HG03095 (cell line): ENCODE results near the gene AOC1.

Experiments used
- ATAC-seq: cut with Tn5 transposase; IDR thresholded peaks from one replicate; pipeline ENCODE4 v1.9.1; 2021; ENCODE audit warnings: moderate library complexity; ENCODE audit not compliant: unreplicated experiment

Gene AOC1

DNA sequence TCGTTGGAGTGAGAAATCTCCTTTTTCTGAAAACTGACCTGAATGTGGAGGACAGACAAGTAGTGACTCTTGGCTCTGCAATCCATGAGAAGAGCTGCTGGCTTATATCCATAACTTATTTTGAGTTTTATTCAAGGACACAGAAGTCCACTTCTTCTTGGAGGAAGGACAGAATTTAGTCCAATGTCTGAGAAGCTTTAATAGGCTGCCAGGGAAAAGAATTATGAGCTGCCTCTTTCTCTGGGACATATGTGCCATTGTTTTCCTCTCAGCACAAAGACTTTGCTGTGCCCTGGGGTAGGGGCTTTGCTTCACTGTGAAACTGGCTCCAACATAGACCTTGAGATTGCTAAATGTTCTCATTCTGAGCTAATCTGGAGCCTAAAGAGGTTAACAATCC lies 20.5 kb upstream of the AOC1 start:
- ATAC-seq = no peak

DNA sequence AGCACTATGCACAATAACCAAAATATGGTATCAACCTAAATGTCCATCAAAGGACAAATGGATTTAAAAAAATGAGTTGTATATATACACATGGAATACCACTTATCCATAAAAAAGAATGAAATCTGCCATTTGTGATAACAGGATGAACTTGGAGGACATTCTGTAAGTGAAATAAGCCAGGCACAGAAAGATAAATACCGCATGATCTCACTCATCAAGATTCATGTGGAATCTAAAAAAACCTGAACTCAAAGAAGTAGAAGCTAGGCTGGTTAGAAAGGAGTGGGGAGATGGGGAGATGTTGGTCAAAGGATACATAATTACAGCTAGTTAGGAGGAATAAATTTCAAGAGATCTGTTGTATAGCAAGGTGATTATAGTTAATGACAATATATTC lies 17.3 kb upstream of the AOC1 start:
- no peak for ATAC-seq

DNA sequence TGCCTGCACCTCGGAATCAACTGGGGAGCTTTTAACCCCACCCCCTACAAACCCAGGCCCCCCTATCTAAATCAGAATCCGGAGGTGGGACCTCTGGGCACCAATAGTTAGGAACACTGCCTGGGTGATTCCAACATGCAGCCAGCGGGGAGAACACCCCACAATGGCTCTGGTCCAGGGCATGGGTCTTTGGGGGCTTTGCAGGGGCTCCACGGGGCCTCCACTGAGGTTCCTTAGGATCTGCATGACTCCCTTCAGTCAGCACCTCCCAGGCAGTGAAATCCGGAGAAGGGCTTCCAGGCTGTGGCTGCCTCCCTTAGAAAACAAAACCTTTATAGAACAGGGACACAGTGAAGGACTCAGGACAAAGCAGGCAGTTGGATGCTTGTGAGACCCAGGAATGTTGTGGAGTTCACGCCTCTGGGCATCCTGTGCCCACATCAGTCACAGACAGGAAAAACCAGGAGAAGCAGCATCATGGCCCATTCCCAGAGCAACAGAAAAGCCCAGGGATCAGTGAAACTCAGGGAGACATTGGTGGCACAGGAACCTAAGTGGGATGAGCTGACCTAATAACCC lies 16.5 kb upstream of the AOC1 start:
- ATAC-seq = no peak

DNA sequence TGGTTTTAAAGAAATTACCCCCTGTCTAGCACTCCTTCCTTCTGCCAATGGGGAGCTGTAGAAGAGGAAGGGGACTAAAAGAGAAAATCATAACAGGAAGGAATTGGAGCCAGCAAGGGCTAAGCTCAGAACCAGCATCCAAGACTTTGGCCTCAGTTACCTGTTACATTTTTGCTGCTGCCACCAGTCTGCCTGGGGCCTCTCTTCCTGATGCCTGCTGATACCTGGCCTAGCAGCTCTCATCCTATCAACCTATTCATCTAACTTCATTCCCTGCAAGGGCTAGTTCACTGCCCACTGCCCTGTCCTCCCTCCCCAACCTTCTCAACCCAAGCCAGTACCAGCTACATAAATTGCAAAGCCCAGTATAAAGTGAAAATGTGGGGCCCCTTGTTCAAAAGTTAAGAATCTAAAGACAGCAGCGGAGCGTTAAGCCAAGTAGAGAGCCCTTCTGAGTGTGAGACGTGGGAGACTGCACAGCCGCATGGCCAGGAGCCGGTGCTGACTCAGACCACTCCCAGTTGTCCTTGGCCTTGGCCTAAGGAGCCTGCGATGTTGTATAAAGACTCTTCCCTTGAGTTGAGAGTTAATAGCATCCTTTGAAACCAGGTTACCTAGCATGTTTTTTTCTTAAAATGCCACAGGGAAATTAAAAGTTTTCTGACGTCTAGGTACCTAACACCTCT lies 13.2 kb upstream of the AOC1 start:
- ATAC-seq = no peak

DNA sequence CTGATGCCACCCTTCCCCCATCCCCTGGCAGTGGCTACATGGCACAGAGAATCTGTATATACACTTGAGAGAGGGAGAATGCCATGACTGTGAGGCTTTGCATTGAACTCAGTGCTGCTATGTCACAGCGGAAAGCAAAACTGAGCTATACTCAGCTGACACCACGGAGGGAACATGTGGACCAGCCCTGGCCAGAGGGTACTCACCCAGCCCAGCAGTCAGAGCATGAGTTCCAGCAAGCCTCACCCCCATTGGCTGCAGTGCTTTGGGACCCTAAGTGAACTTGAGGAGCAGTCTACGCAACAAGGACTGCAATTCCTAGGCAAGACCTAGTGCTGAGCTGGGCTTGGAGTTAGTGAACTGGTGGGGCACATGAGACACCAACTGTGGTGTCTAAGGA lies 10.3 kb upstream of the AOC1 start:
- ATAC-seq = no peak

DNA sequence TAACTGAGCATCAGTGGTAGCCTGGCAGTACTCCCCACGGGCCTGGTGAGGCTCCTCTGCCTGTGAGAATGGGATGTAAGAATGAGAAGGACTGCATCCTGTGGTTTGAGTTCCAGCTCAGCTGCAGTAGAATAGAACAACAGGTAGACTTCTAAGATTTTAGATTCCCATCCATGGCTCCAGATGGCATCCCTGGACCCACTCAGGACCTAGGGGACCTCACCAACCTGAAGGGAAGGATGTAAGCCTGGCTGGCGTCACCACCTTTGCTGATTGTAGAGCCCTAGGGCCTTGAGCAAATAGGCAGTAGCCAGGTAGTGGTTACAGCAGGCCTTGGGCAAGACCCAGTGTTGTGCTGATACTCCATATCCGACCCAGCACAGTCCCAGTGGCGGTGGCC lies 9.6 kb upstream of the AOC1 start:
- no peak for ATAC-seq

DNA sequence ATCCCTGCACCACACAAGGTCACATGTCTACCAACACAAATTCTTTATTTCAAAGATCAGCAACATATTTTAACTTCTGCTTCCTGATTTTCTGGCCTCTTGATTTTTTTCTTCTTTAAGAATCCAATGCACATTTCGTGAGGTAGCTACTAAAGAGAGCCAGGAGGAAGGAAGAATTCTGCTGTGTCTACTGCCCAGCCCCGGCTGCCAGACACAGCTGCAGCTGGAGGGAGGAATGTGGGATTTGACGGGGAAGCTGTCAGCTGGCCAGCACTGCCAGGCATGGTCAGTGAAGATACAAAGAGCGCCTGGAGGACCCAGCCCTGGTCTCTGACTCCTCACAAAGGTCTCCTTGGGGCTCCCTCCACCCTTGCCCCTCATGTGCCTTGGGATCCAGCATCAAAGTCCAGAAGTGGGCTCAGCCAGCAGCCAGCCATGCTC lies 6.9 kb upstream of the AOC1 start:
- no peak for ATAC-seq

DNA sequence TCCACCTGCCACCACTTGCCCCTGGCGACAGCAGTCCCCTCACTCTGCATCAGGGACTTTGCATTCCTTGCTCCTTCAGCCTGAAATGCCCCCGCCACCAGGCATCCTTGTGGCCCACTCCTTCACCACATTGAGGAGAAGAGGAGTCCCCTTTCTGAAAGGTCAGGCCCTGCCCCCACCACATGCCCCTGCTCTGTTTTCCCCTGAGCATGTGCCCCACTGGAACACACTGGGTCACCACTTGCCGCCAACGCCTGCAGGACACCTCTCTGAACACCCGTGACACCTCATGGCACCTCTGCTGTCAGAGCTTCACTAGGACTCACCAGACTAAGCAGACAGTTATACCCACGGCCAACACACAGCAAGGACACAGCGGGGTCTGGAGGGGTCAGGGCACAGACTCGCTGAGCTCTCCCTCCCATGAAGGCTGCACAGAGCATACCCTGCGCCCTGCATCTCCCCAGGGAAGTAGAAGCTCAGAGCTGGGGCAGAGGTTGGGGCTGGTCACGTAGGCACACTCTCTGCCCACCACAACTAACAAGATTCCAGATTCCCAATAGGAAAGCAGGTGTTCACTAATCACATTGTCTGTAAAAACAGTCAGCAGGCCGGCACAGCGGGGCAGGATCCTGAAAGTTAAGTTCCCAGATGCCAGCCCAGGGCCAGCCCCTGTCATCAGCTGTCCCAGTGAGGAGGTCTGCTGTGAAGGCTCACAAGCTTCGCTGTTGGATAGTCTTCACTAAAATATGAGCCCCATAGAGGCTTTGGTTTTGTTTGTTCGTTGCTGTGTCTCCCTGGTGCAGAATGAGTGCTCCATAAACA lies 5.8 kb upstream of the AOC1 start:
- ATAC-seq = no peak

DNA sequence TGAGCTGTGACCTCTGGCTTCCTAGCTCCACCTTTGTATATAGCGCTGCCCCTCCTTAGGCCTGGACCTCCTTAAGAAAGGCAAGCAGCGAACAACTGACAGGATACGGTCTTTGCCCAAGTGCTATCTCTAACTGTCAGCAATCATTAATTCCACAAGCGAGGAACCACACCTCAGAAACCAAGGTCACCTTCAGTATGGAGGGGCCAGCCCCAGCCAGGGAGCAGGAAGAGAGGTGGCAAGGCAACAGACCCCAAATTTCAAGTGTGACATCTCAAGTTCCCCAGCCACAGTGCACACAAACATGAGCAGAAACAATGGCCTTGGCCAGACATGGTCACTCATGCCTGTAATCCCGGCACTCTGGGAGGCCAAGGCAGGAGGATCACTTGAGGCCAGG lies 4.8 kb upstream of the AOC1 start:
- ATAC-seq = no peak

DNA sequence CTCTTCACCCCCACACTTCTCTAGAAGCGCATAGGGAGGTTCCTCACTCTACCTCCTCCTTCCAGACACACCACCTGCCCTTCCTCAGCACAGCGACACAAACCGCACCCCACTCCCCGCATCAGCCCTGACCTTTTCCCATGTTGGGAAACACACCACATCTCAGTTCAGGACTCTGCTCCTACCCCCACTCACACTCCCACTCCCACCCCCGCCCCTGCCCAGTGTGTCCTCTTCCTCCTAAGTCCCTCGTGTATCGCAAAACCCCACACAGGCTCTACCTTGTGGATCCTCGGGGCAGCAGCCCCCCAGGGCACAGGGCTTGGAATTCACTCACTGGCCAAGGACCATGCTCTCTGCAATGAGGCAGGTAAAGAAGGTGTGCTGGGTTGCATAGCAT lies 4.2 kb upstream of the AOC1 start:
- ATAC-seq = no peak

DNA sequence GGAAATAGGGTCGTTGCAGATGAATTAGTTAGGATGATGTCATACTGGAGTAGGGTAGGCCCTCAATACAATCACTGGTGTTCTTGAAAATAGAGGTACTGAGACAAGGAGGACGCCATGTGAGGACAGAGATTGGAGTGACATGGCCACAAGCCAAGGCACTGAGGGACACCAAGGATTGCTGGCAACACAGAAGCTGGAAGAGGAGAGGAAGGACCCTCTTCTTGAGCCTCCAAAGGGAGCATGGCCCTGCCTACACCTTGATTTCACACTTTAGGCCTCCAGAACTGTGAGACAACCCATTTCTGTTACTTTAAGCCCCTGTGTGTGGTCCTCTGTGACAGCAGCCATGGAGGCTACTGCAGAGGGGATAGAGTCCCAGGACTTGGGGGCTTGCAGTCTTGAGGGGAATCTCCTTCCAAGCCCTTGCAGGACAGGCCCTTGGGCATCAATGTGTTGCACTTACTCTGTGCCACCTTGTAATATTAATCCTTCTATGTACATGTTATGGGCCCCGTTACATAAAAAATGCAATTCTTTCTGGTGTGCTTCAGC lies 3.7 kb upstream of the AOC1 start:
- ATAC-seq = no peak

DNA sequence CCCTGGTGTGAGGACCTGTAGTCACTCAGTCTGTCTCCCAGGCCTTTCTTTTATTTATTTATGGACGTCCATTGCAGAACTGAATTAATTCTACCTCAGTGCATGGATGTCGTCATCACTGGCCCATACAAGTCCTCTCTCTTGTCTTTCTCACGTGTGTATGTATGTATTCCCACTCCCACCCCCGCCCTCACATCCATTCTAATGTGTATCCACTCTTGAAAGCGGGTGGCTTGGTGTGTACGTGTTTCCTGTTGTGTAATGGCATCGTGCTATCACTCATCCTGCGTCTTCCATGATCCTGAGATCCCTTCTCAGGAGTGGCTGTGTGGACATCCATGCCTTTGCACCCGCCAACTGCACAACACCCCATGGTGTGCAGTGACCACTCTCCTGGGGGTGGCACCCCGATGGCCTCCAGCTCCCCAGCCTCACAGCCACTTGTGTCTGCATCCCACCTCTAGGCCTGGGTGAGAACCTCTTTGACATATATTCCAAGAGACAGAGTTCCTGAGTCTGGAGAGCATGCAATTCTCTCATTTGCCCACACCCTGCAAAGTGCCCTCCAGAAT lies 3.0 kb upstream of the AOC1 start:
- ATAC-seq = no peak

DNA sequence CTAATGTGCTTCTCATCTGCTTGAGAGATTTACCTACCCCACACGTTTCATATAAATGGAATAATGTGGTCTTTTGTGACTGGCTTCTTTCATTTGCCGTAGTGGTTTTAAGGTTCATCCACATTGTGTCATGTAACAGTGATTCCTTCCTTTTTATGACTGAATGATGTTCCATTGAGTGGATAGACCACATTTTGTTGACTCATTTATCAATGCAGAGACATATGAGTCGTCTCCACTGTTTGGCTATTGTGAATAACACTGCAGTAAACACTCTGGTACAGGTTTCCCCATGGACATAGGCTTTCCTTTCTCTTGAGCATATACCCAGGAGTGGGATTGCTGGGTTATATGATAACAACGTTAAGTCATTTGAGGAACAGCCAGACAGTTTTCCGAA lies 2.0 kb upstream of the AOC1 start:
- no peak for ATAC-seq

DNA sequence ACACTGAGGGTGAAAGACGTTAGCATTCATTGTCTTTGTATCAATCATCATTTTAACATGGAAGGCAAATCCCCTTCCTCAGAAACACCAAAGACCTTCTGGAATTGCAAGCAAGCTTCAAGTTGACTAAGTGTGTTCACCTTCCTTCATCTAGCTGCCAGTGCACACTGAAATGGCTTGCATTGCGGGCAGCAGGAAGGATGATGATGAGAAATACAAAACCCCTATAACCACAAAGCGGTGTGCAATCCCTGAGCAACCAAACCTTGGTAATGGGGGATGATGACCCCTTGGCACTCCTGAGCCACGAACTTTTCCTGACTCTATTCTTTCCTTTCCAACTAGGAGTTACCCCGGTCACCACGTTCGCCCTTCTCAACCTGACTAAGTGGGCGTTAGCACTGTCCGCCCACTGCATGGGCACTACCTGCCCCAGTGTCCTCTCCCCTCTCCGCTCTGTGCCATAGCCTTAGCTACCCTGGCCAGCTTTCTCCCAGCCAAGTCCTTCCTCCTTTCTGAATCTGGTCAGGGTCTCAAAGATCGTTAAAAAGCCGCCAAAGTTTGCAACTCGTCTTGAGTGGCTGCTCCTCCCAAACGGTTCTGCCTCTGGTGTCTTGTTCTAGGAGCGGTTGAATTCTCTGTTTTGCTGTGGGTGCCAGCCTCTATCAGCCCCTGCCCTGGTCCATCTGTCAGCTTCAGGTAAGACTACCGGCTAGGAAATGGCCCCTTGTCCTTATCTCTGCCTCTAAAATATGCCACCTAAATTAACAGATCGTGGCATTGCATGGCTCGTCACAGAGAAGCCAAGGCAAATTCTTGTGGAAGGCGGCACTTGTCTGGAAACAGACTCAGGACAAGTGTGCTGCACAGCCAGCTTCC lies 586 bp upstream of the AOC1 start:
- ATAC-seq = no peak

DNA sequence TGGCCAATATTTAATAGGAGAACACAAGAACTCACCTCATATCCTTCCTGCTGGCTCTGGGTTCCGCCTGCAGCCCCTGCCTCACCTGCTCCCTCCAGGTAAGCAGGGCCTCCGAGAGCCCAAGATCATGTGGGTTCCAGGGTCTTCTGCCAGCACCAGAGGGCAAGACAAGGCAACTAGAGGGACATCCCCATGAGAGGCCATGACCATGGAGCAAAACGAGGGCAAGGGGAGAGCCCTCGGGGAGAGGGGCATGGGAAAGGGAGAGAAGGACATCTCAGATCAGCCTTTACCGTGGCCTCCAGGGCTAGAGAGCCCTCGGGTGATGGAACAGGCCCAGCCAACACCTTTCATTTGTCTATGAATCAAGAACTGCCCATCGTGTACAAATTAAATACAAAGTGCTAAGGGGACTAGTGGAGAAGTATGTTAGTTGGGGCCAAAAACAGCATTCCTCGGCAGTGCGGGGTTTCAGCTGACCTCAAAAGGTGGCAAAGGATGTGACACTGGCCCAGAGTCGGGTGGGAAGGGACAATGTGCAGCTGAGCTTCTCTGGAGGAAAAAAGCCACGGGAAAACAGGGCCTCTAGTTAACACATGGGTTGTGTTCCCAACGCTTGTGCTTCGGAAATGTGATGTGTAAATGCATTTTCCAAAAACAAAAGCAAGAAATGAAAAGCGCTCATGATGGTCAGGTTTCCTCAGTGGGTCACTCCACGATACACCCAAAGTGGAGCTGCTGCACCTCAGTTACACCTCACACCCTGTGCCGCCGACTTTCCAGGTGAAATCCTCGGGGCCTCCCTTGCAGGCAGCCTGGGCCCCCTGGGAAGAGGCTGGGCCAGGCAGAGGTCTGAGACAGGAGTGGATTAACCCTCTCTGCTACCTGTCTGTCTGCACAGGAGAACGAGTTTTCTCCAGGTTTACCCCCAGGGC lies 2.0 kb downstream of the AOC1 start:
- no peak for ATAC-seq

DNA sequence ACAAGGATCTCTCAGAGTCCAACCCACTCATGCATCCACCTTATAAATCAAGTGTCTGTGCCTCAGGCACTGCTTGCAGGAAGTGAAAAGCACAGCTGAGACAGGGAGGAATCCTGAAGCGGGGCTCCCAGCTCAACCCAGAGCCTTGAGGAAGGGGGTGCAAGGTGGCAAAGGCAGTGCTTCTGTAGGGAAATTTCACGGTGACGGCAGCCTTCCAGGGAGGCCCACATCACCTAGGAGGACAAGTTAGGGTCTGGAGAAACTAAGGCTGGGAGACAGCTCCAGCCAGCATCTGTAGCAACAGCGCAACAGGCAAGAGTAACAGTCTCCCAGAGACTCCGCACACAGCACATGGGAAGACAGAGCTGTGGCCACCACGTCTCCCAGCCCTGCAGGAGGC lies 2.7 kb downstream of the AOC1 start:
- ATAC-seq = no peak

DNA sequence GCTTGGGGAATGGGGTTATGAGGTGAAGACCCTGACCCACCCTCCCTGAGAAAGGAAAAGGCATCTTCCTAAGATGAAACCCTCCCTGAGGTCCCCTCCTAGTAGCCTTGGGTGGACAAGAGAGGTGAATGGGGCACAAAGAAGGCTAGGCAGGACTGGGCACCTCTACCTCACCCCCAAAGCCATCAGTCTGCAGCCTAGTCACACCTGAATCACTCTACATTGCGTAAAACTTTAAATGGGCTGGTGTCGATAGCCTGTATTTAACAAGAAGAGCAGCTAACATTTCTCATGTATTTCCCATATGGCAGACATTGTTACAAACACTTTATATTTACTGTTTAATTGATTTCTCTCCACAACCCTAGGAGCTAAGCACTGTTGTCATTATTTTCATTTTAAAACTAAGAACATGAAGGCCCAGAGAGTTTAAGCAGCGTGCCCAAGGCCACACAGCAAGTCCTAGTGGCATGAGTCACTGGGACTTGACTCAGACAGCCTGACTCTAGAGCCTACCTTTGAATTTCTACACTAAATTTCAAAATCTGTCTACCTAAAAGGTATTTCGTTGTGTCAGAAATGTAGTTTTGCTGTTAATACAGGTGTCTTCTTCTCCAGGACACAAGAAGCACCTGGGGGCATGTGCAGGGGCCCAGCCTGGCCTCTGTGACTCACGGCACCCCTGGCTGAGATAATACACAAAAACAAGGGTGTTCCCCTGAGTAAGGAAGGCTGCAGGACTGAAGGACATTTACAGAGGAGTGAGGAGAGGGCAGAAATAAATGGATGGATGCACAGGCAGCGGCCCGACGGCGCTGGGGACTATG lies 3.4 kb downstream of the AOC1 start:
- ATAC-seq = no peak
